SK-N-SH treated with all-trans-retinoic acid at 6 μM for 48 hours (cell line): ENCODE results near the gene CDC42SE1.

Source experiments
- ARNTL ChIP-seq: fragments of 450-650 bp; formaldehyde crosslinking; IDR thresholded peaks from 2 replicates; pipeline ENCODE4 v1.5.0; 2020; ENCODE audit warnings: low read depth, mild to moderate bottlenecking, moderate library complexity, borderline replicate concordance
- PATZ1 ChIP-seq: fragments of 250-450 bp; sonication (Bioruptor Pico); IDR thresholded peaks from 2 replicates; pipeline ENCODE4 v1.8.0; 2020; ENCODE audit warnings: mild to moderate bottlenecking, moderate library complexity, borderline replicate concordance
- POU6F1 ChIP-seq: fragments of 250-450 bp; sonication (Bioruptor Pico); IDR thresholded peaks from 2 replicates; pipeline ENCODE4 v1.8.0; 2021; ENCODE audit warnings: low read depth, mild to moderate bottlenecking, moderate library complexity, borderline replicate concordance
- RARB ChIP-seq: fragments of 250-450 bp; sonication (Bioruptor Pico); IDR thresholded peaks from 2 replicates; pipeline ENCODE4 v1.8.0; 2021; ENCODE audit warnings: mild to moderate bottlenecking, moderate library complexity
- SNAI2 ChIP-seq: fragments of 250-450 bp; sonication (Bioruptor Pico); IDR thresholded peaks from 2 replicates; pipeline ENCODE4 v1.5.0; 2020; ENCODE audit warnings: mild to moderate bottlenecking, moderate library complexity
- TOX ChIP-seq: fragments of 250-450 bp; sonication (Bioruptor Pico); IDR thresholded peaks from 2 replicates; pipeline ENCODE4 v1.8.0; 2021; ENCODE audit warnings: mild to moderate bottlenecking, moderate library complexity, borderline replicate concordance
- ZFP30 ChIP-seq: fragments of 450-650 bp; formaldehyde crosslinking; IDR thresholded peaks from 2 replicates; pipeline ENCODE4 v1.5.0; 2022; ENCODE audit warnings: mild to moderate bottlenecking, moderate library complexity

- TF ChIP-seq ARNTL (CRISPR knock-in tag) (no peak), POU6F1 (no peak), ZFP30 (CRISPR knock-in tag) (no peak), RARB (CRISPR knock-in tag) (no peak), PATZ1 (CRISPR knock-in tag) (0 out of 2 replicates have a peak, but pooled peaks have one; percentile 41), TOX (CRISPR knock-in tag) (no peak), SNAI2 (CRISPR knock-in tag) (no peak)
Observed at GRCh38 chr1:151047591-151047924, 11.9 kb downstream of the CDC42SE1 start, which contains the start of gene C1orf56.
